ENCODE measurements around the gene TMOD4. TPM values are rescaled to one million over a fixed set of nuclear protein-coding genes. Genes with fewer than 3 reads are reported as not detected.

TMOD4 gene
- total RNA-seq, 4 donors from 2014 or later = 10.7 TPM; not detected in 3

DNA sequence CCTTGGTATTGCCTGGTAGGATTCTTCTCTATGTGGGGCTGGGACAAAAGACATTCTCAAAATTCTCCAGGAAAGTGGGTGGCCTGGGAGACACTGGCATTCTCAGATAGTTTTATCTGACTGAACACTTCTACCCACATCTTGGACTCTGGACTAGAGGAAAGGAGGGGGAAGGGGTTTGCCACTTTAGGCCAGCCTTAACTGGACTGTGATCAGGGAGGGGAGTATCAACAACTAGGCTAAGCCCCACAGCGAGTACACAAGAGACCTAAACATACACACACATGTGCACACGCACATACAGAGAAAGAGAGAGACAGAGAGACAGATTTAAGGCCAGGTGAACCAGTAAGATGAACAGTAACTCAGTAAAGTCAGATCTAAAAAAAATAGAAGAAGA lies 28.1 kb downstream of the TMOD4 start:
- peak overlapping the region in 2 of 4 donors; percentile 77 to 88 for H3K4me3 ChIP-seq
- H3K36me3 ChIP-seq = no peaks in the 10 kb centered on the region
- no peaks in the 10 kb centered on the region for H3K27me3 ChIP-seq
- no peaks in the 10 kb centered on the region for H3K9me3 ChIP-seq
- TF ChIP-seq CTCF (IDR thresholded peaks at IDR 0.05) (no peak), POLR2A (IDR thresholded peaks at IDR 0.05) (peak in 1 of 2 donors; percentile 15)
- peaks cover 0 to 30% (median 0%) of the 10 kb centered on the region in 4 donors for H3K4me1 ChIP-seq
- peak overlapping the region in 3 of 4 donors; percentile 18 to 79 (median 61) for H3K27ac ChIP-seq
- DNase-seq = peak in 1 of 3 donors; percentile 62

- Histone ChIP-seq H3K4me1 (peaks cover 0 to 30% (median 0%) of the 10 kb centered on the region in 4 donors), H3K27ac (peak overlapping the region; percentile 18 to 79 (median 66)), H3K9me3 (no peaks in the 10 kb centered on the region), H3K4me3 (peak overlapping the region; percentile 72 to 88 (median 82)), H3K36me3 (no peaks in the 10 kb centered on the region), H3K27me3 (no peaks in the 10 kb centered on the region)
- DNase-seq = no peak
- TF ChIP-seq CTCF (IDR thresholded peaks at IDR 0.05) (no peak), POLR2A (IDR thresholded peaks at IDR 0.05) (no peak)
Measured at GRCh38 chr1:151147132-151147503, 28.7 kb downstream of the TMOD4 start.

DNA sequence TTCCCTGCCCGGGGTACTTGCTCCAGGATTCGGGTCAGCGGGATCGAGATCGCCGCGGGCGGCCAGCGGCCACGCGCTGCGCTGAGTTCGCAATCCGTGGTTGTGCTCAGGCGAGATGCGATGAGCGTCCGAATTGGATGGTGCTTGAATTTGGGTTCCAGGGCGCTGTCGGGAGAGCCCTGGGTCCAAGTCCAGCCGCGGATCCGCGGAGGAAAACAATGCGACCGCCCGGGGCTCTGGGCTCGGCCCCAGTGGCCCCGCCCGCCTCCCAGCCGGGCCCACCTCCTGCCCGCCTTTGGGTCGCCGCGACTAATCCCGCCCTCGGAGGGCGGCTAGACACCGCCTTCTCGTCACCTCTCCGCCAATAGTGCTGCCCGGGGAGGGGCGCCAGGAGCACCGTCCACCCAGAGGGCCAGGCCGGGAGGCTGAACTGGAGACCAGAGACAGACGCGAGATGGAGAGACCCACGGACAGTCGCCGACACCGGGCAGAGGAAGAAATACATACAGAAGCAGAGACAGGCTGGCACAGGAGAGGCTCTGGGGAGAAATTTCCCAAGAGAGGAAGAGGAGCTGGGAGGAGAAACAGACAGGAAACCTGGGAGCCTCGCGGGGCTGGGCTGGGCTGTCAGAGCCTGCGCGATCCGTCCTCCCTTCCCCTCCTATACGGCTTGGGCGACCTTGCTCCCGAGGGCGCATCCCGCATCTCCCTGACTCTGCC lies 29.2 kb downstream of the TMOD4 start, which contains the start of gene SEMA6C:
Gene SEMA6C (minus strand): TSS at position 220 of the 720 bp plus-strand sequence. CDS start 4,010 bp downstream, outside the sequence.
- Histone ChIP-seq H3K27ac (peak within 1 kb of the TSS; percentile 32 to 79 (median 66)), H3K27me3 (no peaks in the 10 kb centered on the region), H3K4me3 (peak within 1 kb of the TSS; percentile 72 to 88 (median 82)), H3K9me3 (no peaks in the 10 kb centered on the region), H3K36me3 (no peaks in the 10 kb centered on the region), H3K4me1 (peaks cover 0 to 30% (median 0%) of the 10 kb centered on the region in 4 donors)
- peak; percentile 88 to 96 (median 96) for DNase-seq
- TF ChIP-seq CTCF (IDR thresholded peaks at IDR 0.05) (no peak), POLR2A (IDR thresholded peaks at IDR 0.05) (peak; percentile 60 to 83)

DNA sequence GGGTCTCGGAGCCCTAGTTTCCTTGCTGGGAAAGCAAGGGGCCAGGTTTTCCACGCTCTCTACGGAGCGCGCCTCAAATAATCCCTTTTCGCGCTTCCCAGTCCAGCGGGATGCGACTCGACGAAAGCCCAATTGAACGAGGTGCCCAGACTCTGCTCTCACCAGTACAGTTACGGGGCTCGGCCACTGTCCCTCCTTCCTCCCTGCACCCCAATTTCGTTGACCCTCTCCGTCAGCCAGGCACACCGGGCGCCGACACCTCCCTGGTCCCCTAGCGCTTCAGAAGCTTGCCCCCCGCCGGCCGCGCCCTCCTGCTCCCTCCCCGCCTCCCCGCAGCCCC lies 29.7 kb downstream of the TMOD4 start:
- Histone ChIP-seq H3K27ac (peak overlapping the region; percentile 32 to 79 (median 66)), H3K9me3 (no peaks in the 10 kb centered on the region), H3K27me3 (no peaks in the 10 kb centered on the region), H3K36me3 (no peaks in the 10 kb centered on the region), H3K4me3 (peak overlapping the region; percentile 72 to 88 (median 82)), H3K4me1 (peaks cover 0 to 30% (median 0%) of the 10 kb centered on the region in 4 donors)
- no peak for DNase-seq
- TF ChIP-seq POLR2A (IDR thresholded peaks at IDR 0.05) = no peak
- no peak for TF ChIP-seq CTCF (IDR thresholded peaks at IDR 0.05)

DNA sequence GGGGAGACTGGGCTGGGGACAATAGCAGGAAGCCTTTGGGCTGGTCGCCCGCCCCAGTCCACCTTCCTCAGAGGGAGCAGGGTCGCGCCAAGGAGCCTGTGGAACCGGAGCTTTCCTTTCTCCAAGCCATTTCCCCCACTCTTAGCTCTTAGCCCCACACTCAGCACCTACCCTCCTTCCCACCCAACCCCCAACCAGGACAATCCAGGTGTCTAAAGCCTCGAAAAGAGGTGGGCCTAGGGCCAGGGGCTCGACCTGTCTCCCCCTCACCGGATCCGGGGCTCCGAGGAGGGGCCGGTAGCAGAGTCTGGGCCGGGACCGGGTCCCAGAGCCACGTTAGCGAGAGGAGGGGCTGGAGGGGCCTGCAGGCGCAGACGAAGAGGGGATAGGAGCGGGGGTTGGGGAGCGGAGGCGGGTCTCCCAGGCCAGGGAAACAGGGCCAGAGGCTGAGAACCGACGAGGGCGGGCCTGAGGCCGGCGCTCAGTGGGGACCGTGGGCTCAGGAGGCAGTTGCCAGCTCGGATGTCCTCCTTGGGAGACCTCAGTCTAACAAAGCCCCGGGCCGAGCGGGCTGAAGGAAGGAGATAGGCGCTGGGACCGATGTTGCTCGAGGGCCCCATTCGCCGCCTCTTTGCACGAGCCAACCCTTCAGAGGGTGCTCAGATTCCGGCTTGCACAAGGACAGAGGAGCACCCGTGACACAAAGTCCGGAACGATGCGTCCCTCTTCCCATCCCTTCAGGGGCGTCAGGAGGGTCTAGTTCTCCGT lies 30.3 kb downstream of the TMOD4 start:
- Histone ChIP-seq H3K9me3 (no peaks in the 10 kb centered on the region), H3K36me3 (no peaks in the 10 kb centered on the region), H3K27me3 (no peaks in the 10 kb centered on the region), H3K4me3 (peak overlapping the region; percentile 72 to 88 (median 82)), H3K4me1 (peaks cover 0 to 30% (median 0%) of the 10 kb centered on the region in 4 donors), H3K27ac (peak overlapping the region in 3 of 4 donors; percentile 14 to 72 (median 17))
- peak in 1 of 3 donors; percentile 51 for DNase-seq
- TF ChIP-seq CTCF (IDR thresholded peaks at IDR 0.05) (no peak), POLR2A (IDR thresholded peaks at IDR 0.05) (no peak)
